Endometrial microvascular endothelial cells (primary cell): ENCODE measurements around the gene SSBP4. TPM values are rescaled to one million over a fixed set of nuclear protein-coding genes. Genes with fewer than 3 reads are reported as not detected.

Experiments
- in situ Hi-C: cut with HindIII; loops from 2 replicates; pipeline ENCODE4 v1.10.0; 2017; ENCODE audit warnings: low sequenced_read_pairs, low pct_unique_long_range_greater_than_20kb; ENCODE audit errors: inconsistent ontology term
- total RNA-seq: library from RNA; depleted of rRNA; stranded (reverse); fragments of >200 nt; gene quantifications from one replicate; pipeline ENCODE4 v1.2.3, GENCODE V29; 2015; ENCODE audit errors: inconsistent ontology term

SSBP4 gene
- total RNA-seq, 1 donor from 2014 or later: 174 TPM

DNA sequence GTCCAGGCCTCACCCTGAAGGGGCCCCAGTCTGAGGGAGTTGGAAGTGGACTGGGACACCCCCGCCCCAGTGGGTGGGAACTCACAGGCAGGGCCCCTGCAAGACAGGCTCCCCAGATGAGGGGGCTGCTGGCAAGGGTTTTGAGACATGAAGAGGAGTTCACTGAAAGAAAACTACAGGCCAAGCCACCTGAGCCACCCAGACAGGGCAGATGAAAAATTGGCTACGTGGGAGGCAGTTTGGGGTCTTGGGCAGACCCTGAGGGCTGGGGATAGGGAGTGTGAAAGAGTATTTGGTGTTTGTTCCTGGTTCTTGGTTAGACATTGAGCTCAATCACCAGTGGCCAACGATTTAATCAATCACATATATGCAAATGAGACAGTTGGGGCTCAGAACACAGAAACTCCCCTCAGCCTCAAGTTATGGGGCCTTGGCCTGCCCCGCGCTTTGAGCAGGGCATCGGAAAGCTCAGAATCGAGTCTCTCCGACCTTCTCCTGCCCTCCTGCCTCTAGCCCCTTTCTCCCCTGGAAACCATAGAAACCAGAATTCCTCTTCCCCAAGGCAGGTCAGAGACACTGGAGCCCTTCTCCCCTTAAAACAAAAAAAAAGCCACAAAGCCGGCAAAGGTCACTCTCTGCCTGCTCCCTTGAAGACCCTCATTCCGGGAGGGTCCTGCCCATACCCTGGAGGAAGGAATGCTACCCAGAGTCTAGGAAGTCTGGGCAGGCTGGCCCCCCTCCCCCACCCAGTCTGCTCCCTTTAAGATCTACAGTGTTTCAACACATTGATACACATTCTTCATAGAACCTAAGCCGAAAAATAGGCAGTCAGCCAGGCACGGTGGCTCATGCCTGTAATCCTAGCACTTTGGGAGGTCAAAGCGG is 20.1 kb downstream of the SSBP4 start:
- in situ Hi-C loops: no loop called here

DNA sequence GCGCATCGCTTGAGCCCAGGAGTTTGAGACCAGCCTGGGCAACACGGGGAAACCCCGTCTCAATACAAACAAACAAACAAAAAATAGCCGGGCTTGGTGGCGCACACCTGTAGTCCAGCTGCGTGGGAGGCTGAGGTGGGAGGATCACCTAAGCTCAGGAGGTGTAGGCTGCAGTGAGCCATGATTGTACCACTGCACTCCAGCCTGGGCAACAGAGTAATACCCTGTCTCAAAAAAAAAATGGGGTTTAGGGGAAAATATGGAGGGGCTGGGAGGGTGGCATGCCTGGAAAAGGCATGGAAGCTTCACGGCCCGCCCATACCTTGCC is 20.7 kb downstream of the SSBP4 start:
- in situ Hi-C loops: no loop called here

DNA sequence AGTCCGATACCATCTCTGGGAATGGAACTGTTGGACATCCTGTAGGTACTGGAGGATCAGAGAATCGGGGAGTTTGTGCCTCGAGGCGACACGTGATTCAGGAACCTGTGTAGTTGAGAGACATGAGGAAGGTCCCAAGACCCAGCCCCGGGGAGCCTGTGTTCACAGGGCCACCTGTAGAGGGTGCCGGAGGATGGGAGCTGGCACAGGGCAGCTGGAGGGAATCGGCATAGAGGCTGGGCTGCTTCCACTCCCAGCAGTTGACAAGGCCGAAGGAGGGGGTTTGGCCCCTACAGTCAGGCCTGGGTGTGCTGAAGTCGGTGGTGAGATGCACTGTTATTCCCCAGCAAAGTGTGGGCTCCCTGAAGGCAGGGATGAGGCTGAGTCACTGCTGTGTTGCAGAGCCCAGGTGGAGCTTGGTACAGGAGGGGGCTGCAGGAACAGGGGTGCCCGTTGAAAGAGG is 21.2 kb downstream of the SSBP4 start:
- in situ Hi-C loops: no loop called here

DNA sequence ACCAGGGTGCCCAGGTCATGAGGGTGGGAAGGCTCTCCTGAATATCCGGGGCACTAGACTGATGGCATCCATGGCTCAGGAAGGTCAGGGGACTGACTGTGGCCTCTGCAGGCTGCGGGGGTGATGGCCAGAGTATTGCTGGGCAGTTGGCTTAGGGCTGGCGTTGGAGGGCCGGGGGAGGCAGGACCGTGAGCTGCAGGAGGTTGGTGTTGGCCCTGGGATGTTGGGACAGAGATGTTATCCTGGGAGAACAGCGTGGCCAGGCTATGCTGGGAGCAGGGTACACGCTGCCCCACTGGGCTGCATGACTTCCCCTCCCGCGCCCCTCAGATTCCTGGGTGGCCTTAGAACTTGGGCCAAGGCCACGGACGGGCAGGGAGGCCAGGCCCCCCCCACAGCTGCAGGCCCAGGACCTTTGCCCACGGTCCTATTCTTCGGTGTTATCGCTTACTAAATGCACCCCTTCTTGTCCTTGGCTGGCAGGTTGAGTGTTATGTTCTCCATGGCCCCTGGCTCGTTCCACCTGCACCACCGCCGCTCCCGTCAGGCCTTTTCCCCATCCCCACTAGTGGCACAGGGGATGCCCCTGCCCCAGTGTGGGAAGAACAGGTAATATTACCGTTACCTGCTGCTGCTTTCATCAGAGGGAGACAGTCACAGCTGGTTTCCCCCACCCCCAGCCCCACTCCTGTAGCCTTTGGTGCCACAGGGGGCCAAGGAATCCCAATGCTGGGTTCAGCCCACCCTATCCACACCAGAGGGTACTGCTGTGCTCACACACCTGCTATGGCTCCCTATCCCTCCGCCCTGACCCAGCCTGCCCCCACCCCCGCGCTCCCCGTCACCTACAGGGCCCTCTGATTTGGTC is 22.0 kb downstream of the SSBP4 start:
- in situ Hi-C loops: no loop called here

DNA sequence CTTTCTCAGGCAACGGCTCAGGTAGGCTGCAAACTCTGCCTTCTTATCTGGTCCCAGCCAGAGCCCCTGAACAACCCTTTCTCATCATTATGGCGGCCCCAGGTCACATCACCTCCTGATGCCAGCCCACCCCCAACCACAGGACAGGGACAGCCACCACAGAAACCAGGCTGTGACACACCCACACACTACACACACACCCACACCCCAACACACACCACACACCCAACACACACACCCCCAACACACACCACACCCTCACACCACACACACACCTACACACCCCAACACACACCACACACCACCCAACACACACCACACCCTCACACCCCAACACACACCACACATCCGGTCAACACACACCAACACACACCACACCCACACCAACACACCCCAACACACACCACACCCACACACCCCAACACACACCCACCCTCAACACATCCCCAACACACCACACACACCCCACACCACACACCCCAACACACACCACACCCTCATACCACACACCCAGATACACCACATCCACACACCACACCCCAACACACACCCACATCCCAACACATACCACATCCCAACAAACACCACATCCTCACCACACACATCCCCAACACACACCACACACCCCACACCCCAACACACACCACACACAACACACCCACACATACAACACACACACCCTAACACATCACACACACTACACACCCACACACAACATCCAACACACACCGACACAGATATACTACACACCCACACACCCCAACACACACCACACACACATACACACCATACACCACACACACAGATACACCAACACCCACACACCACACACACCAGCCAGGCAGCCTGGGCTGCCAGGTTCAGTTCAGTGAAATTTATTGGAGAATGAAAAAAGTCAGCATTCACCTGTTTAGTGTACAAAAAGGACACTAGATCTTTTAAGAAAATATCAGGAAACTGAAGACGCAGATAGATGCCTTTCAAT is 22.9 kb downstream of the SSBP4 start:
- in situ Hi-C loops: no loop called here

DNA sequence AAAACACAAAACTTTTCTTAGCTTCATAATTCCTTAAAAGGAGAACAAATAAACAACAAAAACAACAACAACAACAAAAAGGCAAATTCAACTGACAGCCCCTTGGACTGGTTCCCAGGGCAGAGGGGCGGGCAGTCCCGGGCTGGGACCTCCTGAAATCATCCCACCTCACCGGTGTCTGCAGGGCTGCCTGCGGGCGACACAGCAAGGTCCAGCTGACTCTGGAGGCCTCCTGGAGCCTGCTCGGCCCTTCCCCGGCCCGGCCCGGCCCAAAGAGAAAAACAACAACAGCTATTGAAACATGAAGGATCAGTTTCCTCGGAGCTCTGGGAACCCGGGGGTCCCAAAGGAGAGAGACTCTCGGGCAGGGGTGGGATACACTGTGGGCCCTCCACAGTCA is 23.7 kb downstream of the SSBP4 start:
- in situ Hi-C loops: no loop called here

DNA sequence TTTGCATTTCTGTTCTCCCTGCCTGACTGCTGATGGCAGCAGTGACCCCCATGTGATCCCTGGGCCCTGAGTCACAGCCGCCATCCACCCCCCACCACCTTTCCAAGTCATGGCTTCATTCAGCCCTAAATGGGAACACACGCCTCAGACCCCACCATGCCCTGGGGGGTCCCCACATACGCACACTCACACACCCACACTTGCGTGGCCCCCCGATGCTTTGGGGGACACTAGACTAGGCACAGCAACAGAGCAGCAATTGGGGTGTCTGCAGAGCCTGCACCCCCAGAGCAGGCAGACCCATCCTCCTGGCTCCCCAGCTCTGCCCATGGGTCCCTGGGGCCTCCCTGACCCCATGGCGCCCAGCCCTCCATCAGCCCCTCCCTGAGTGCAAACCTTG is 24.2 kb downstream of the SSBP4 start:
- in situ Hi-C loops: no loop called here

DNA sequence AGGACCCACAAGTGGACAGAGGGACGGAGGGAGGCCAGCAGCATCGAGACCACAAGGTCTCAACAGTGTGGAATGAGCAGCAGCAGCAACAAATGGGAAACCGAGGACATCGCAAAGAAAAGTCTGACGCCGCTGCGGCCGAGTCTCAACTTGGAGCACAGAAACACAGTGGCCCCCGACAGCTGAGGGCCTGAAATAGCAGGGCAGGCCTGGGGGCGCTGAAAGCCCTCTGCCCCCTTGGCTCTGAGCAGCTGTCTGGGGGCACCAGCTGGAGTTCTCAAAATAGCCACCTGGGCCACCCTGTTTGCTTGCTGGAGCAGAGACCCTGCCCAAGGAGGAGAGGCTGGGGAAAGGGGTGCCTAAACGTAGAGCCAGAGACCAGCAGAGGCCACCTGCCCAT is 24.6 kb downstream of the SSBP4 start:
- in situ Hi-C loops: no loop called here

DNA sequence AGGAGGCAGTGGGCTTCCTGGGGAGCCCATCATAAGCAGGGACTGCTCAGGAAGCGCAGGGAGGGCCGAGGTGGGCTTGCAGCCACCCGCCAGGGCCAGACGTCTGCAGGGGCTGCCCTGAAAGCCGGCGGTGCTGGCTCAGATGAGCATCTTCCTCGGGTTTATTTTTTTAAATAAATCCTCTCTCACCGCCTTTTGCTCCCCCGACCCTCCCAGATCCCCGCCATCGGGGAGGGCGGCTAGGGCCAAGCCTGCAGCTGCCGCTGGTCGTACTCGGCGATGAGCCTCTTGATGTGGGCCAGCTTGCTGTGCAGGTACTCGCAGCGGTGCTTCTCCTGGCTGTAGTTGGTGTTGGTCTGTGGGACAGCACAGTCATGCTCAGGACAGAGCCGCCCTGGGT is 25.3 kb downstream of the SSBP4 start:
- in situ Hi-C loops: no loop called here

DNA sequence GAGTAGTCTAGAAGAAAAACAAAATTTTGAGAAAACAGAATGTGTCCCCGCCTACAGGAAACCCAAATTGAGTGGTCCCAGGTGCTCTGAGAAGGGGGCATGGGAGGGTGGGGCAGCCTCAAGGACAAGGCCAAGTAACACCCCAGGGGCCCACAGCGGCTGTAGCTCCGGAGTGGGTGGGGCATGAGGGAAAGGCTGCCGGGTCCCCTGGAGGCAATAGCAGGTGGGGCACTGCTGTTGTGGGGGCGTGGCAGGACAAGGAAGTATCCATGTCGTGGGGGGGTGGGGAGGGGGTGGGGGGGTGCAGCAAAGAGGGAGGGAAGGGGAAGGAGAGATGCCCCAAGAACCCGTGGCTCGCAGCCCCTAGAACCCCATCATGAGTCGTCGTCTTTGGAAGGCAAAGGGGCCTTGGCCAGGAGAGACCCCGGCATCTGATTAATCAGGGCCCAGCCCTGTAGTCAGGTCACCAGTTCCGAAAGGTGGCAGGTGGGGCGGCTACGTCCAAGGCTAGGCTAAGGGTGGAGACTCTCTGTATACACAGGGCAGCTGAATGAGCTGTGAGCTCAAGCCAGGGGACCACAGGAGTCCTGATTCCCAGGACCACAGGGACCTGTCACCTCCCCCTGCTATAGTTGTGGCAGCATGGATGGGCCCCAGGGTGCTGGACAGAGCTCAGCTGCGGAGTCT is 26.2 kb downstream of the SSBP4 start:
- in situ Hi-C loops: no loop called here

DNA sequence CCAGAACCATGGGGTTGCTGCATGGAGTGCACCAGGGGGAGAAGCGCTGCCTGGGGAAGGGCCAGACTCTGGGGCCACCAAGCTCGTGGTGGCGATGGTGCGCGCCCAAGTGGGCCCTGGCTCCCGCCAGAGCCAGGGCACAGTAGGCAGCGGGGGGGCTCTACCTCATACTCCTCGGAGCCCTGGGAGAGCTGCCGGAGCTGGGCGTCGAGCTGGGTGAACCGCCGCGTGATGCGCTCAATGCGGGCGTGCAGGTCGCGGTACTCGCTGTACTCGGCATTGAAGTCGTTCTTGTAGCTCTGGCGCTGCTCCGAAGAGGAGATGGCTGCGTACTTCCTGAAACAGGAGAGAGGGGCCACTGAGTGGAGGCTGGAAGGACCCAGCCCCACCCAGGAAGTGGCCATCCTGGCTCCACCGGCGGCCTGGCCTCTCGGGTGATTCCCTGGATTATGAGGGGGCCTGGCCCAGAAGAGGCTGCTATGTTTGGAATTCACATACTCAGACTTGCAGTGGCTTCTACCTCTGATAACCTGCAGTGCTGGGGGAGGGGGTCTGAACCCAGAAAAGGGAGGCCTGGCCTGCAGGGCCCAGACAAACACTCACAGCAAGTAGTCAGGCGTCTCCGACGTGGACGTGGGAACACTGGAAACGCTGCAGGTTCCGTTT is 27.1 kb downstream of the SSBP4 start:
- in situ Hi-C loops: no loop called here

DNA sequence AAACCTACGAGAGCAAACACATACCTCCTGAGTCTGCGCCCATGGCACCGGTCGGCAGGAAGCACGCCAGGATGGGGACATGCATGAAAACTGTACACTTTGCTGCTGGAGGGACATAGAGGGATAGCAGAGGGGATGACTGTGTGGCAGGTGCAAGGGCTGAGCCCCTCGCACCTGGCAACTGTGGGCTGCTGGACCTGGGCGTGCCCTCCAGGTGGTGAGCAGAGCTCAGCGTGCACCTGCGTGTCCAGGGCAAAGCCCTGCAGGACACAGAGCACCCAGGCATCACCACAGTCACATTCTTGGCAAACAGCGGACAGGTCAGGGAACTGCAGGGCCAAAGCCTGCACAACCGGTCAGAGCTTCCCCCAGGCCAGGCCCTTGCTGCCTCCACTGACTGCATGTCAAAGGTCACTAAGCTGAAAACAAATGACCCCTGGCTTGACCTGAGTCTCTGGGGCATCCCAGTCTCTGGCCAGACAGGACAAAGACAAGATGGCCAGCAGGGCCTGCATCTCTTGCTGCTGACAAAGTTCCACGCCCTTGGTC is 27.7 kb downstream of the SSBP4 start:
- in situ Hi-C loops: no loop called here

DNA sequence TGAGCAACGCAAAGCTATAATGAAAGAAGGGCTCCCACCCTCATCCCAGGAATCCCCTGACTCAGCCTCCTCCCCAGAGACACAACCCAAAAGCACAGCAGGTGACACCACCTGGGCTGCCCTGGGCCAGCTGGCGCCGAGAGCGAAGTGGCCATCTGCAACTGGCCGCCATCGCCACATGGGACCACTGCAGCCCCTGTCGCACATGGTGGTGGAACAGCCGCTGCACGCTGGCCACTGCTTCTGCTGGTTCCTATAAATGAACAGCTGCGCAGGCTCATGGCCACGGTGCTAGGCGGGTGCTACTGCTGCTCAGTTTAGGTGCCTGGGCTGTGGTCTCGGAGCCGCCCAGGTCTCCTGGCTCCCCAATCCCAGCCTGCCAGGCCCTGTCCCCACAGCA is 30.4 kb downstream of the SSBP4 start:
- in situ Hi-C loops: no loop called here

DNA sequence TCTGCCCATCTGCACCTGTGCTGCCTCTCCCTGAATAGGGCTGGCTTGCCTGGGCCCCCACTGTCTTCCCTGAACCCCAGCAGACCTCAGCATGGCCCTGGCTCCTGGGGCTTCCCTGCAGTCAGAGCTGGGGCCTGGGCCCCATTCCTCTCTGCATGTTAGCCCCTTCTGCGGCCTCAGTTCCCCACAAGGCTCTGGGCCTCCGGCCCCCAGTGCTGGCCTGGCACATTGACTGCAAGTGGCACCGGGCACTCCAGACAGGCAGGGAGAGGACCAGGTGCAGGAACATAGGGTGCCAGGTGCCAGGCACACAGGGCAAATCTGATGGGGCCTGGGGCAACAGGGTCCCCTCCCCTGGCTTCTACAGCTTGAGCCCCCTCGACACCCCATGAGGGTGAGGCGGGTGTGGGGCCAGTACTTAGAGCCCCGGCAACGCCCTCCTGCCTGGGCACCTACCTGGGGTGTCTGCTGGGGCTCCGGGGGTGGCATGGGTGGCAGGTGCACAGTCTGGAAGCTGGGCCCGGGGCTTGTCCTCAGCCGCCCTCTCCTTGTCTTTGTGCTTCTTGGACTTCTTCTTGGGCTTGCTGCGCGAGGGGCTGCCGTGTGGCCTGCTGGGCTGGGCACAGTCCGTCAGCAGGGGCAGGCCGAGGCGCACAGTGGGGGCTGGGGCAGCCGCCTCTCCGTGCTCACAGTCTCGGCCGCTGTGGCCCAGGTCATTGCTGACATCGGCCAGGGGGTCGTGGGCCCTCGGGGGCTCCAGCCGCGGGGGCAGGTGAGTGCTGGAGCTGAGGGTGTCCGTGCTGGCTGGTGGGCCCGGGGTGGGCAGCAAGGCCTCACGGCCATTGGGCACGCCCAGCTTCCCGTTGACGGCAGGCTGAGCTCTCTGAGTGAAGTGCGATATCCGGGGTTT is 31.1 kb downstream of the SSBP4 start:
- in situ Hi-C loops: no loop called here

DNA sequence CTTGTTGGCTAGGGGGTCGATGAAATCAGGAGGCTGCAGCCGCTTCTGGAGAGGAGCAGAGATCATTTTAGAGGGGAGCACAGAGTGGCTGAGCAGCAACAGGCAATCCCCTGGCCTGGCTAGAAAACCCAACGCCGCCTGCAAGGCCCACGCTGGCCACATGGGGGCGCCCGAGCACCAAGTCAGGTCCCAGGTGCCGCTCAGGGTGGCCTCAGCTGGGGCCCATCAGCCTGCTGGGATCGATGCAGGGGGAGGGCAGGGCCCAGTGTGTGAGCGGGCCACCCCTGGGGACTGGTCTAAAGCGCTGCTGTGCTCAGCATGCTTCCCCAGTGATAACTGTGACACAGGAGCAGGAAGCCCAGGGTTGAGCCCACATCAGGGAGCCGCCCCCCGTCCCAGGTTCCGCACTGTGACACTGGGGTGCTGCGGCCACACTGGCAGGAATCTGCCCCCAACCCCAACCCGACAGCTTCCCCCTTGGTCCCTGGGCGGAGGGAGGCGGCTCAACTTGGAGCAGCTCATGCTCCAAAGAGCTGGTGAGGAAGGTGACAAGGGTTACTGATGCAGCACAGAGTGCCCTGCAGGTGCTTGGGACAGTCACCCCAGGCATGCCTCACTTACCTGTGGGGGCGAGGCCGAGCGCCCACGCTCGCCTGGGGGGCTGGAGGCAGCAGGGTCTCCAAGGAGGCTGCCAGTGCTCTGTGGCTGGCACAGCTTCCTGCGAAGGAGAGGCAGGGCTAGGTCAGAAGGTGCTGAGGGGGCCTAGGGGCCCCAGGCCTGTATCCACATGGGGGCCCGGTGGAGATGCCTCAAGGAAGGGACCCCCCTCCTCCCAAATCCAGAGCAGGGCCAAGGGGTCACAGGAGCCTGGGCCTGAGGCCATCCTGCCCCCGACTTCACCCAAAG is 32.0 kb downstream of the SSBP4 start:
- in situ Hi-C loops: no loop called here

DNA sequence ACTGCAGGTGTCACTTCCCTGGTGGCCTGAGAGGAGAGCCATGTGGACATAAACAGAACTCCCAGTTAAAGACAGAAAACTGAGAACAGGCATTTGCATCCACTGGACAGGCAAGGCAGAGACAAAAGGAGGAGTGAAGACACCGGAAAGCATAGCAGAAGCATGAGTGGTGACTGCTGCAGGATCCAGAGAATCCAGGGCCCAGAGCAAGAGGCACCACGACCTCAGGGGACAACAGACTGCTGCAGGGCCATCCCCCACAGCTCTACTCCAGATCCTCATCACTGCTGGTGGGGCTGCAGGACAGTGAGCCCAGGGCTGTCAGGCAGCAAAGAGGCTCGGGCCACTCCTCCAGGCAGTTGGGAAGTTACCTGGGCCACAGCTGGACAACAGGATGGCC is 33.2 kb downstream of the SSBP4 start:
- in situ Hi-C loops: no loop called here
